Sigmoid colon (tissue), 7 donors: ENCODE results near the gene NRP2. TPM values are rescaled to one million over a fixed set of nuclear protein-coding genes. Genes with fewer than 3 reads are reported as not detected.

ENCODE experiments used
- DNase-seq: peaks from one replicate; pipeline ENCODE4 v3.0.0-alpha.2; 2019
- H3K27ac ChIP-seq, 4 donors: fragments of 200-600 bp; sonication (generic); one replicate each; pipeline ENCODE4 v1.5.1; 2016 to 2019; ENCODE audit warnings: mild to moderate bottlenecking in 1 of 4
- H3K27me3 ChIP-seq, 3 donors: fragments of 200-600 bp; sonication (generic); one replicate each; pipeline ENCODE4 v1.5.1; 2019; ENCODE audit warnings: mild to moderate bottlenecking in 1 of 3
- H3K36me3 ChIP-seq, 4 donors: fragments of 200-600 bp; sonication (generic); one replicate each; pipeline ENCODE4 v1.5.1; 2016 to 2019
- H3K4me1 ChIP-seq, 4 donors: fragments of 200-600 bp; sonication (generic); one replicate each; pipeline ENCODE4 v1.5.1; 2017 to 2019
- H3K4me3 ChIP-seq, 4 donors: fragments of 200-600 bp; sonication (generic); one replicate each; pipeline ENCODE4 v1.5.1; 2017 to 2019; ENCODE audit warnings: mild to moderate bottlenecking in 2 of 4, moderate library complexity in 1 of 4
- H3K9me3 ChIP-seq, 4 donors: fragments of 200-600 bp in 3 of 4; sonication (generic) in 3 of 4; one replicate each; pipeline versions ENCODE4 v1.5.1 to v1.6.1; 2013 to 2019
- CTCF ChIP-seq, 4 experiments: fragments of 450-650 bp in 3 of 4; fragments of 200-600 bp in 1 of 4; IDR thresholded peaks; one replicate each; pipeline ENCODE4 v1.5.1; 2016 to 2019; ENCODE audit warnings: antibody characterized with exemption in 4 of 4, mild to moderate bottlenecking in 3 of 4, moderate library complexity in 2 of 4
- EP300 ChIP-seq, 4 donors: sonication (generic); formaldehyde crosslinking; IDR thresholded peaks; one replicate each; pipeline ENCODE4 v1.6.1; 2017; ENCODE audit warnings: antibody characterized with exemption in 4 of 4
- POLR2A ChIP-seq, 2 donors: fragments of 450-650 bp; IDR thresholded peaks; one replicate each; pipeline ENCODE4 v1.6.1; 2016; ENCODE audit warnings: antibody characterized with exemption in 2 of 2, mild to moderate bottlenecking in 2 of 2, moderate library complexity in 2 of 2
- POLR2AphosphoS5 ChIP-seq, 4 donors: sonication (generic); formaldehyde crosslinking; IDR thresholded peaks; one replicate each; pipeline ENCODE4 v1.6.1; 2017; ENCODE audit warnings: antibody characterized with exemption in 4 of 4
- WGBS, 2 donors: extraction: QIAGEN DNeasy Blood & Tissue Kit; methylation state at CpG; one replicate each; pipeline ENCODE4 v1.1.7; 2013; 5-methylcytosine and 5-hydroxymethylcytosine counted together
- intact Hi-C: fragments of 100-400 bp; cut with DNase I; formaldehyde crosslinking; loops from one replicate; pipeline ENCODE4 v1.15.1; 2023
- polyA plus RNA-seq, 3 donors: library from polyadenylated mRNA; stranded (reverse); fragments of 200-250 nt; gene quantifications; one replicate each; pipeline ENCODE4 v1.2.3, GENCODE V29; 2013
- total RNA-seq, 4 donors: library from RNA; depleted of rRNA; stranded (reverse); fragments of >200 nt; gene quantifications; one replicate each; pipeline ENCODE4 v1.1.0, GENCODE V29; 2016
- donor health status: healthy with polysubstance abuse.
- donor health status: Bipolar disorder and iron deficiency.
- donor health status: healthy.

NRP2 gene
- total and polyA plus RNA-seq, 7 donors, result 2.5 to 348 (median 207) TPM

DNA sequence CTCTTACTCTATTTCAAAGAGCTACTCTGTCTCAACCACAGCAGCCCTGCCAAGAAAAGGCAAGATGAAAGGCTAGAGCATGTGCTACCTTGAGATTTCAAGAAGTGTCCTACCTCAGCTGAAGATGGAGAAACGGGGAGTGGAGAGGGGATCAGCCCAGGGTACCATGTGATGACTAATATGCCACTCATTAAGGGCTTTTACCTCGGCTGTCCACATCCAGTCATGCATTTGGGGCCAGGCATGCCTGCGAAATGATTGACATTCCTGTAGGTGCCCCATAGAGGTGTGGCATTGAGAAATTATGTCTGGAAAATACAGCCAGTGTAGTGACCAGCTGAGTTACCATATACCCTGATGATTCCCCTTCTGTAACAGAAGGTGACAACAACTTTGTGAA is 96.1 kb downstream of the NRP2 start:
- Histone ChIP-seq H3K4me3 (no peak overlapping the region), H3K36me3 (peaks cover 0 to 14% (median 7%) of the 10 kb centered on the region in 4 donors), H3K27ac (peak overlapping the region; percentile 86 to 99 (median 94)), H3K4me1 (peaks cover 0 to 100% (median 88%) of the 10 kb centered on the region in 4 donors), H3K9me3 (no peaks in the 10 kb centered on the region), H3K27me3 (no peaks in the 10 kb centered on the region)
- WGBS, 2 donors, result 83 to 87% methylated on average over 3 of the region's 3 CpGs
- intact Hi-C loops, result no loop called here
- DNase-seq, result no peak
- TF ChIP-seq CTCF (IDR thresholded peaks at IDR 0.05) (no peak), POLR2AphosphoS5 (IDR thresholded peaks at IDR 0.05) (peak in 1 of 4 donors; percentile 31), POLR2A (IDR thresholded peaks at IDR 0.05) (no peak), EP300 (IDR thresholded peaks at IDR 0.05) (no peak)

DNA sequence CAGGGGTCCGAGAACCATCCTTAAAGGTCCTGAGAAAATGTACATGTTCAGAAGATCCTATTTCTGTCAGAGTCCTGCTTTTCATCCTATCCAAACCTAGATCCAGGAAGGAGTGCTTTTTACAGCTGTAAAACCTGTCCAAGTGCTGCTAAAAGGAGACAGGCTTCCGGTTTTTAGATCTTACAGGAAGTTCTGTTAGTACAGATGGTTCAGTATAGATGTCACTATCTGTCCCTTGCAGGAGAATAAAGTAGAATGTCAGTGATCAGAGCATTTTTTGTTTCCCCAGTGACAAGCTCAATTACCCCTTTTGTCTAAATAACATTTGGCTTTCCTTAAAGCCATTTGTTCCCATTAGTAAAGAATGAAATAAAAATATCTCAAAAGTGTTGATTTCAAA is 98.3 kb downstream of the NRP2 start:
- Histone ChIP-seq H3K4me1 (peaks cover 0 to 100% (median 93%) of the 10 kb centered on the region in 4 donors), H3K27ac (peak overlapping the region; percentile 83 to 99 (median 90)), H3K4me3 (no peak overlapping the region), H3K27me3 (no peaks in the 10 kb centered on the region), H3K9me3 (no peaks in the 10 kb centered on the region), H3K36me3 (peaks cover 0 to 14% (median 7%) of the 10 kb centered on the region in 4 donors)
- WGBS, 2 donors, result 55 to 62% methylated on average over 2 of the region's 2 CpGs
- intact Hi-C loops, result no loop called here
- no peak for DNase-seq
- peak in 1 of 4 donors; percentile 6 for TF ChIP-seq POLR2AphosphoS5 (IDR thresholded peaks at IDR 0.05)
- no peak for TF ChIP-seq CTCF (IDR thresholded peaks at IDR 0.05)

GRCh38 chr2:205781244-205781931 is 99.1 kb downstream of the NRP2 start:
- Histone ChIP-seq H3K27ac (peak overlapping the region; percentile 83 to 99 (median 90)), H3K36me3 (peaks cover 0 to 8% (median 3%) of the 10 kb centered on the region in 4 donors), H3K9me3 (no peaks in the 10 kb centered on the region), H3K4me1 (peaks cover 0 to 100% (median 93%) of the 10 kb centered on the region in 4 donors), H3K4me3 (no peak overlapping the region), H3K27me3 (no peaks in the 10 kb centered on the region)
- 62 to 87% methylated on average over 5 of the region's 5 CpGs for WGBS, 2 donors
- TF ChIP-seq POLR2A (IDR thresholded peaks at IDR 0.05) (no peak), POLR2AphosphoS5 (IDR thresholded peaks at IDR 0.05) (peak; percentile 14 to 76 (median 56)), CTCF (IDR thresholded peaks at IDR 0.05) (no peak), EP300 (IDR thresholded peaks at IDR 0.05) (peak in 2 of 4 donors; percentile 22 to 49)
- intact Hi-C loops, result no loop called here
- DNase-seq, result no peak

- Histone ChIP-seq H3K27ac (peak overlapping the region; percentile 83 to 99 (median 90)), H3K4me1 (peaks cover 0 to 99% (median 91%) of the 10 kb centered on the region in 4 donors)
- WGBS, 2 donors, result 80 to 82% methylated on average over 4 of the region's 4 CpGs
These were observed 100.6 kb downstream of the NRP2 start for GRCh38 chr2:205782941-205783340.

More at GRCh38 chr2:205782941-205783340, 100.6 kb downstream of the NRP2 start:
- TF ChIP-seq CTCF (IDR thresholded peaks at IDR 0.05), result no peak
- Histone ChIP-seq H3K36me3 (no peaks in the 10 kb centered on the region), H3K4me3 (no peak overlapping the region), H3K9me3 (no peaks in the 10 kb centered on the region), H3K27me3 (no peaks in the 10 kb centered on the region)
- intact Hi-C loops, result no loop called here
- DNase-seq, result no peak
